Activated CD4-positive, alpha-beta T cell treated with anti-CD3 and anti-CD28 coated beads, Interleukin-2, amount 50 U/mL, for 16 hours (primary cell): ENCODE measurements around the gene RTL10.
A peak's percentile ranks its signal among the peaks of the same experiment; 100 is the strongest.

ENCODE experiments used
- DNase-seq: peaks from one replicate; pipeline ENCODE4 v3.0.0-alpha.2; 2020

Gene RTL10, protein sequence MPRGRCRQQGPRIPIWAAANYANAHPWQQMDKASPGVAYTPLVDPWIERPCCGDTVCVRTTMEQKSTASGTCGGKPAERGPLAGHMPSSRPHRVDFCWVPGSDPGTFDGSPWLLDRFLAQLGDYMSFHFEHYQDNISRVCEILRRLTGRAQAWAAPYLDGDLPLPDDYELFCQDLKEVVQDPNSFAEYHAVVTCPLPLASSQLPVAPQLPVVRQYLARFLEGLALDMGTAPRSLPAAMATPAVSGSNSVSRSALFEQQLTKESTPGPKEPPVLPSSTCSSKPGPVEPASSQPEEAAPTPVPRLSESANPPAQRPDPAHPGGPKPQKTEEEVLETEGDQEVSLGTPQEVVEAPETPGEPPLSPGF

DNA sequence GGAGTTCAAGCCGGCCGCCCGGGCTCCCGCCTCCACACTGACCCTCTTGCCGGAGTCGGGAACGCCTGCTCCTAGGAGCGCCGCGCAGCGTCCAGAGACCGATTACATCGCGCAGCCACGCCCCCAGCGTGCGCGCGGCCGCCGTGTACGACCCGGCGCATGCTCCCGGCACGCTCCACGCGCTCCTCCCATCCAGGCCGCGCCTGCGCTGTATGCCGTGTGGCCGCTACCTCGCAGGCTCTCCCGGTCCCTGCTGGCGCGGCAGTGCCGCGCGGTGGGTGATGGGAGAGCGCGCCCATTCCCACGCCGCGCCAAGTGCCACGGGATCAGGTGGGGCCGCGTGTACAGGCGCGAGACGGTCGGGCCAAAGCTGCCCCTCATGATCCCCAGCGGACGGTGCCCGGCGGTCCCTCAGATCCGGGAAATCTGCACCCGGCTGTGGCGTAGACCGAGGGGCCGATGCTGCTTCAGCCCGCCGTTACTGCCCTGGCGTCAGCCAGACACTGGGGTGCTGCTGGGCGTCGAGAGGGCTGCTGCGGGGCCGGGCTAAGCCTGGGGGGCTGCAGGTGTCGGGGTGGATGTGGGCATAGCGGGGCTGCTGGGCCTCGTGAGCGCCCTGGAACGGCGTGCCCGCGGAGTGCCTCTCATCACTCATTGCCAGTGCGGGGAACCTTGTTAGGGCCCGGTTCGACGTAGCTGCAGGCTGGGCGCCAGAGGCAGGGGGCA lies at the start of gene RTL10, which contains the start of gene GNB1L:
TSS of gene RTL10 (minus strand) at position 97 of the 726 bp plus-strand sequence. CDS start 2,613 bp downstream, outside the sequence.
TSS of gene GNB1L (minus strand) at position 97 of the 726 bp plus-strand sequence. CDS start 33,519 bp downstream, outside the sequence.
- peak; percentile 97 for DNase-seq

DNA sequence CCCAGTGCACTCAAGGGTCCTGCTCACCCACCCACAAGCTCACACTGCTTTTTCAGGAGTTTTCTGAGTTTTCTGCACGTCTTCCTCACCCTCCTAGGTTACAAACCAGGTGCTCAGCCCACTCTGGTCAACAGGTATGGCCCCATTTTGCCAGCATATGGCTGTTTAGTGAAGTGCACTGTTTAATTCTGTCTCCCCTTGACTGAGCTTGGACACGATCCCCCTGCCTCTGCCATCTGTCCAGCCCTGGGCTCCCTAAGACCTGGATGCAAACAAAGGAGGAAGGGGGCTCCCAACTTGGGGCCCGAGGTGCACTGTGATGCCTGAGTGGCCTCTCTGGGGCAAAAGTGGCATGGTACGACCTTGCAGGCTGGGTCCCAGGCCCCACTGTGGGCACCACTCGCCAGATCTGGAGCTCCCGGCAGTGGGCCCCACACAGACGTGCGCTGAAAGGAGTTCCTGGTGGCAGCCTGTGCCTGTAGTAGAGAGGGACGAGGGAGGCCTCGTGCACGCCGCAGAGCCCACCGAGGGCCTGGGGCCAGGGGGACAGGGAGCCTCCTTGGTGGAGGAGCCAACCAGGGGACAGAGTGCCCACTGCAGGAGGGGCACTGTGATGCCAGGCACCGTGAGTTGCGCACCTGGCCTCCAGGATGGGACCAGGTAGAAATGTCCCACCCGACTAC lies 49.6 kb upstream of the RTL10 start:
- no peak for DNase-seq

DNA sequence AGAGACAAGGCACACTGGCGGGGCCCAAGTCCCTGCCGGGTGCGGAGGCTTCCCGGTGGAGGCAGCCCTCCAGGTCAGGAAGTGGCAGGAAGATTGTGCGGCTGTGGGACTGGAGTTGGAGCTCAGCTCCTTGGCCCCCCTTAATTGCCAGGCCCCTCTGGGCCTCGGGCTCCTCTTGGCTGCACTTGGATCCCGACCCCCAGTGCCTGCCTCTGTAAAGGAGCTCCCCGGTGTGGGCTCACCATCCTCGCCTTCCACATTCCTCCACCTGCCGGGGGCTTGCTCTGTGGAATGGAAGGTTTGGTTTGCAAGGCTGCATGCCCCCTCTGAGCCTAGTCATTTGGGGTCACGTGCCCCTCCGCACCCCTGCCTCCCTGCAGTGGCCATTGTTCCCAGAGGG lies 48.8 kb upstream of the RTL10 start:
- no peak for DNase-seq

DNA sequence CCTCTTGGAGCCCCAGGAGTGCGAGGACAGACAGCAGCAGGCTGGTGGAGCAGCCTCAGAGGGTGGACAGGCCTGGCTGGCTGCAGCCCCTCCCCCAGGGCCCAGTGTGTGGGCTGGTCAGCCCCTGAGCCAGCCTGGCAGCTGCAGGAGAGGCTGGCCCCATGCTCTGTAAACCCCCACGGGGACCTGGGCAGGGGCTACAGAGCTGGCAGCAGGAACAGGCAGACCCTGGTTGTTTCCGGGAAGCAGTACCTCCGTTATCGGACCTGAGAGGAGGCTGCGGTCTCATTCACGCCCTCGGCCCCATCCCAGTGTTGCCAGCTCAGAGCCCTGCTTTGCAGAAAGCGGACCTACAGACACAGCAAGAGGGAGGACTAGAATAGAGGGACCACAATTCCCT lies 48.4 kb upstream of the RTL10 start:
- no peak for DNase-seq

DNA sequence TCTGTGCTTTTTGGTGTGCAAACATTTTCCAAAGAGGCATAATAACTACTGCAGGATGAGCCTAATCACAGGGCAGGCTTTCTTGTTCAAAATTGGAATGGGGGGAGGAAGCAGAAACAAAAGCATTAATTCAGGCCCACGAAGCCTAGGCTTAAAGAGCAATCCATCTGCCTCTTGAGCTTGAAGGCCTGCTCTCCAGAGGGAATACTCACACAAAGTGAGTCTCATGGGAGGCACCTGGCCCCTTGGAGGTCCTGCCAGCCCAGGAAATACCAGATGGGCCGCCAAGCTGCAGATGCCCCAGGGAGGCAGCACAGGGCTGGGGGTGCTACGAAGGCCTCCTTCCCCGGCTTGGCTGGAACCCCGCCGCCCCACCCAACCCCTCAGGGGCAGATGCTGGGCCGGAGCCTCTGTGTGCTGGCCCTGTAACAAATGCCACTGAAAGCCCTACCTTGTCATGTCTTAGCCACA lies 47.6 kb upstream of the RTL10 start:
- no peak for DNase-seq

DNA sequence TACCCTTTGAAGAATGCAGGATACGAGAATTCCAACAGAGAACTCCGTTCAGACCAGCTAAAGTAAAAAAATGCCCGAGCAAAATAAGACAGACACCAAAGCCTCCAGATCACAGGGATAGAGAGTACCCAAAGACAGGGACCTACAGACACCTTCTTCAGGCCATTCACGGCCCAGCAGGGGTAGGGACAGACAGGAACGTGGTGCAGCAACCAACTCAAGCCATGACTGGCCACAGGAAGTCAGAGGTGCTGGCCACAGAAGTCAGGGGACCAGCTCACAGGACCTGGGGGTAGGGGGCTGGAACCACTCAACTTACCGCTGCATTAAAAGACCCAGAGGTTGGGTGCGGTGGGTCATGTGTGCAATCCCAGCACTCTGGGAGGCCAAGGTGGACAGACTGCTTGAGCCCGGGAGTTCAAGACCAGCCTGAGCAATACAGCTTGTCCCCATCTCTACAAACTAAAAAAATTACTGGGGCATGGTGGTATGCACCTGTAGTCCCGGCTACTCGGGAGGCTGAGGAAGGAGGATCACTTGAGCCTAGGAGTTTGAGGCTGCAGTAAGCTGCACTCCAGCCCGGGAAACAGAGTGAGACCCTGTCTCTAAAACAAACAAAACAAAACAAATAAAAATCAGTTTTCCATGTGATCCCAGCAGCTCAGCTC lies 47.0 kb upstream of the RTL10 start:
- DNase-seq = no peak

DNA sequence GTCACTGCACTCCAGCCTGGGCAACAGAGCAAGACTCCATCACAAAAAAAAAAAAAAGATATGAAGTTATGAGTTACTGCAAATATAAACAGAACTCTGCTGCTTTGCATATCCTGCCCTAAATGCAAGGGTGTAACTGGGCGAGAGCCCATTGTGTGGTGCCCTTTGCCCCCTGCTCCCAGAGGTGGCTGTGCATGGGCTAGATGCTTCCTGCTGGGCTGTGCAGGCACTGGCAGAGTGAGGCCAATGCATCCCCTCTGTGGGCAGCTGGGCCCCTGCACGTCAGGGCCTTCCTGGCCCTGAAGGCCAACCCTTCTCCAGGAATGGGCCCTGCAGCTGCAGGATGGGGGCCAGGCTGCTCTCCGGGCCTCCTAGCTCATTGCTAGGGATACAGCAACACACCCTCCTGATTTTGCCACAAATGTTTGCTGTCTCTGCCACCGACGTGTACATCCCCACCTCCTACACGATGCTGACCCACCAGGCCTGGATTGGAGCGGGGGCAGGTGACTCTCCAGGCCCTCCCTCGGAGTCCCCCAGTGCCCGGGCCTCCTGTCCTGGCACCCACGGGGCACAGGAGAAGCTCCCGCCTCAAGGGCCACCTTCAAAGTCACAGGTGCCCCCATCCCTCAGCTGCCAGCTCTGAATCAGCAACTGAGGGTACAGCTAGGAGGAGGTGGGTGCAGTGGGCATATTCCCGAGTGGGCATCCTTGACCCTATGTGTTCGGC lies 46.2 kb upstream of the RTL10 start:
- no peak for DNase-seq

DNA sequence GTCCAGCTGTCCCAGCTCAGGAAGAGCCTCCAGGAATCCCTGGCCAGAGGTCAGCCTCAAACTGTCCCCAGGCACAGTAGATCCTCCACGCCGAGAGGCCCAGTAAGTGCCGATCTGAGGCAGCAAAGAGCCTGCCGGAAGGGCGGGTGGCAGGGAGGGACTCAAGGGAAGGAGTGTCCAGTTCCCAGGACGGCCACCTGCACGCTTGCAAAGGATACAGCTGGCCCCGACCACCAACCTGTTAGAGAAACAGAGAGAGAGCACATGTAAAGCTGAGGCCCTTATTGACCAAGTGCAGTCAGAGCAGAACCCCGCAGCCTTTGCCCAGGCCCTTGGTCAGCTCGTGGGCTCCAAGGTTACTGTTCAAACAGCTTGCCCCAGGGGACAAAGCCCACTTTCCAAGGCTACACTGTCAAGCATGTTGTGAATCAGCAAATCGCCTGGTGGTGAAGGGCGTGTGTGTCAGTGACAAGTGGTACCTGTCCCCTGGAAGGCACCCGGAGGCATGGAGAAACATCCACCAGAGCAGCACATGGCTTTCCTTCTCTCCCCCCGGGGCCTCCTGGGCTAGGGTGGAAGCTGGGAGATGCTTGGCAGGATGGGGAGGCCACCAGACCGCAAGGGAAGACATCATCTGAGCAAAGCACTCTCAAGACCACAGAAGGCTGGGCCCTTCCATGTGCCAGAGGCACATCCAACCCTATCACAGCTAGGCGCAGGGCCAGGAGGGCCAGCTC lies 44.3 kb upstream of the RTL10 start:
- no peak for DNase-seq

DNA sequence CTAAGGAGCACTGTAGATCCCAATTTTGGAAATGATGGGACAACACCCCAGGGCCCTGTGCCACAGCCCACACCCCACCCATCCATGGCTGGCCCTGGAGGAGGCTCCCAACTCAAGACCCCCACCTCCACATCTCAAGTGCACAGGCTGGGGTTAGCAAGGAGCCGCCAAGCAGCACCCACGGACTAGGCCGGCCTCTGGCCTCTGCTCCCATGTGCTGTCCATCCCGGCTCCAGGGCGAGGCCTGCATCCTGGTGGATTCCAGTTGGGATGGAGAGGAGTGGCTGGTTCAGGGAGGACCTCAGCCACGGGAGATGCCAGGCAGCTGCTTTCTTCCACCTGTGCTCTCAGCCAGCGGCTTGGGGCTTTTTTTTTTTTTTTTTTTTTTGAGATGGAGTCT lies 43.5 kb upstream of the RTL10 start:
- DNase-seq = no peak

DNA sequence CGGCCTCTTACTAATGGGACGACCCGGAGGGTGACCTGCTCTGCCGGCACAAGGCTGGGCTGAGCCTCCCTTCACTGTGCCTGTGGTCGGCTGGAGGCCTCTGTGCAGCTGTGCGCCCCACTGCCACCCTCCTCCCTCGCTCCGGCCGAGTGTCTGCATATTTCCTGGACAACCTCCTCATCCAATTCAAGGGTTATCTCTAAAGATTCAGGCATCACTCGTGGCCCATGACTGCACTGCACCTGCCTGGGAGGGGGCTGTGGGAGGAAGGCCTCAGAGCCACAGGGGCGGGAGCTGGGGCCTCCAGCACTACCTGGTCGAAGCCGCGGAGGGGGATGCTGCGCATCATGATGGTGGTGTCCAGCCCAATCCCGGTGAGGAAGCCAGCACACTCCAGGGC lies 43.1 kb upstream of the RTL10 start:
- no peak for DNase-seq

DNA sequence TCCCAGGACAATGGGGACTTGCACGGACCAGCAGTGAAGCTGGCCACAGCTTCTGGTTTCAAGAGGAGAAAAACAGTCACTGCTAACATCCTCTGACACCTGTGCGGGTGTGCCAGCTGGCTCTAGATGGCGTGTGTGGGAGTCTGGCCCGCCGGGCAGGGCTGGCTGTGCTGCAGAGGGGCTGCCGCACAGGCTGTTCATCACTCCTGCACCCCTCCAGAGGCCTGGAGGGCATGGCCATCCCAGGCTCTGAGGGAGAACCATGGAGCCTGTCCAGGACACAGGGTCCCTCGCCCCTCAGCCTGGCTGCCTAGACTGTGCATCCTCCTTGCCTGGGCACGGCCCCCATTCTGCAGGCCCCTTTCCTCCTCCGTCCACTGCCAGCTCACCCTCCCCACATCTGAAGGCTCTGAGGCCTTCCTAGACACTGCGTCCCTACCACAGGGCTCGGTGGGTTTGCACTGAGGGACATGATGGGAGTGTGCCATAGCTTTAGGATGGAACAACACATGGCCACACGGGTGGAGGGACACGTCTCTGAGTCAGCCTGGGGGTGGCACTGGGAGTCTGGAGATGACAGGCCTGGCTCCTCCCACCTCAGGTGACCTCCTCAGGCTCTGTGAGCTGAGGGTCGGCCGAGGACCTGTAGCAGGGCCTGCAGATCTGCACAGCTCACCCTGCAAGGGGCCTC lies 42.1 kb upstream of the RTL10 start:
- no peak for DNase-seq

DNA sequence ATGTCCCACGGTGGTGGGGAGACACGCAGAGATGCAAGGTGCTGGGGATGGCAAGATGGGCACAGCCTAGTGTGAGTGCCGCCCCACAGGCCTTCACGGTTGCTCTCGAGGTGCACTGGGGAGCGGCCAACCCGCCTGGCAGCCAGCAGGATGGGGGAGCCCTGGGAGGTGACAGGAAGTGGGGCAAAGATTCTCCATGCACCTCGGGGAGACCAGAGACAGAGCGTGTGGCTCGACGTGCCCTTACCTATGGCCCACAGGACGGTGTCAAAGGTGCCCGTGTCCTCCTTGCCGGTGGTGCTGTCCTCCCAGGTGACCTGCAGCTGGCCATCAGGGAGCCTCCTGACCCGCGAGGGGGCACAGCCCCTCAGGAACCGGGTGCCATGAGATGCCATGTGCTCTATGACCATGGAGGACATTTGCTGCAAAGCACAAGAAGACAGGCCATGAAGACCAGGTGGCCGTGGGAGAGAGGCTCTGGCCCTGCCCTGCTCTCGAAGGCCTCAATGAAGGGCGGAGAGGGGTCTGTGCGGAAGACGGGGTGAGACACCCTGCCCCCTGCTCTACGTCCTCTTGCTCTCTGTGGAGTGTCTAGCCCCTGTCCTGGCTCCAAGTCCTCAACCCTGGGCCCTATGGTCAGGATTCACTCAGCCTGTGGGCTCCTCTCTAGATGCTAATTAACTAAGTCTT lies 40.6 kb upstream of the RTL10 start:
- no peak for DNase-seq

DNA sequence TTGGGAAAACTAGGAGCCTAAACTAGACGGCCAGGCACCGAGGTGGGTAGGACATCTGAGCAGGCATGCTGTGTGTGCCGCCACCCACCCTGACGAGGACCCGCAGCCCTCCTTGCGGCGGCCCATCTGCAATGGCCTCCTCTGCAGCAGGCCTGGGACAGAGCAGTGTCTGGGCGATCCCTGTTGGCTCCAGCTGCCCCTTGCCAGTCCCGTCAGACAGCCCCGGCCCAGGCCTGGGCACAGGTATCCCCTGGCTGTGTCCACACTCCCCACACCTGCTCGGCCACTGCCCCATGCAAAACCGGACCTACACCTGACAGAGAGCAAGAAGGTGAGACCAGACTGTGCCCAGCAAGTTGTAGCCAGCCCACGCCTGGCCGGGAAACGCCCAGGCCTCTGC lies 38.7 kb upstream of the RTL10 start:
- DNase-seq = no peak

DNA sequence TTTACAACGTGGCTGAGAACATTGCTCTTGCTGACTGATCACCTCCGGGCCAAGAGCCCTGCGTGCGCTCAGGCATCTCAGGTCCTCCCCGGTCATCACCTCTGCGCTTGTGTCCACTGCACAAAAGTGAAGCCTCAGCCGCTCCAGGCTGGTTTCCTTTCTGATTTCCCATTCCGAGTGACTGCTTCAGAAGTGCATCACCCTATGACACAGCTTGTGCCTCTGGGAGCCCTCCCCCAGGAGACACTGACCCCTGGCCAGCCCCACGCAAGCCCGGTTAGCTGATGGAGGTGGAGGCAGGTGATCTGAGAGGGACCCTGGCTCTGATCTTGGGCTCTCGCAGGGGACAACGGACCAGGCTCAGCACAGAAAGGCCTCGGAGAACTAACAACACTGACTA lies 38.3 kb upstream of the RTL10 start:
- no peak for DNase-seq

DNA sequence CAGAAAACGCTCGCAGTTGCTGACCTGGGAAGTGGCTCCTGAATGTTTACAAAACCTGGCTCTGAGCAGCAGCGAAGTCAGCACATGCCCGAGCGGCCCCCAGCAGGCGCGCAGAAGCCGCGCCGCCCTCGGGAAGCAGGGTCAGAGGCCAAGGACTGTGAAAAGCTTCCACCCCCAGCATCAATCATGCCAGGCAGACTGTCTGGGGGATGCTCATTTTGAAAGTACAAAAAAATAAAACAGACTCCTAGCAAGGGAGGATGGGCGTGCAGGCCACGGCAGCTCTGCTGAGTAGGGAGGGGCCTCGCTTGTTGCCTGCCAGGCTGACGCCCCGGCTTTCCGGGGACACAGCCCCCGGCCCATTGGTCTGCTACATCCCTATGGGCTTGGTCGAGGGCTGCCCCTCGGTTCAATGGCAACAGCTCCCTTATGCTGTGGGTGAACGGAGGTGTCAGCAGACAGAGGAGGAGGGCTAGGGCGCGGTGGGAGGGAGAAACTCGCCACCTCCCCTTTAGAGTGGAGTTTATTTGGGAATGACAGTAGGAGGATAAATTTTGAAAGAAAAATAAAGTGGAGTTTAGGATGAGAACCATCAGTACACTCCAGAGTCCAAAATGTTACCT lies 37.7 kb upstream of the RTL10 start:
- peak; percentile 80 for DNase-seq

DNA sequence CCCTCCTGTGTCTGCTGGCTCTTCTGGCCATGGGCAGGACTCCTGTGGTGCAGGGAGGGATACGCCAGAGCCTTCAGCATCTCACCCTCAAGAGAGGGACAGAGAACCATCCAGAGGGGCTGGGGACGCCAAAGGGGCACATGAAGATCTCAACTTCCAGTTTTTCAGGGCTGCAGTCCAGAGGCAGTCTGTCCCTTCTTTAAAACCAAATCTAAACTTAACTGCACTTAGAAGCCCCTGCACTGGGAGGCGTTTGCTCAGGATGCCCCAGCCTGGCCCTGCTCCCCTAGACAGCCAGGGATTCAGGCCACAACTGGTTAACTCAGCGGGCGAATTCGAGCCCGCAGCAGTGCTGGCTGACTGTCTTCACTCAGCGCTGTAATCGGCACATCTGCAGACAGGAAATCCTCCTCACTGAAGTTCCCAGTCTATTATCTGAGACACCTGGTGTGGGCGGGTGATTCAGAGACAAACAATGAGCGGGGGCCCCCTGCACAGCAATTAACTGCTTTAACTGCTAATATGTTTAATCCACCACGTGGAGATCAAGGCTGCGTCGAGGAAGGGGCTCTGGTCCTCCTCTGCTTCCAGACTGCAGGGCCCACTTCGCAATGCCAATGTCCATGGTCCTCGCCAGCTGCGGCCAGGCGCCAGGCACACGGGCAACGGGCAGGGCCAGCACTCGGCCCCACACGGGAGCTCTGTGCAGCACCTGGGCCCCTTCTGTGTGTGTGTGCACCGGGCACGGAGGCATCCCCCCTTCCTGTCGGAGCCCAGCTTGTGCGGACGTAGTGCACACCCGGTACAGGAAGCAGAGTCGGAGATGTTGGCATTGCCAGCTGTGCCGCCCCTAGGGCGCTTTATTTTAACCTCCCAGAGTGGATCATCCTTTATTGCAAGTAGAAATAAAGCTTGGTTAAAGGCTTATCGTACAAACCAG lies 36.9 kb upstream of the RTL10 start:
- DNase-seq = peak; percentile 81

DNA sequence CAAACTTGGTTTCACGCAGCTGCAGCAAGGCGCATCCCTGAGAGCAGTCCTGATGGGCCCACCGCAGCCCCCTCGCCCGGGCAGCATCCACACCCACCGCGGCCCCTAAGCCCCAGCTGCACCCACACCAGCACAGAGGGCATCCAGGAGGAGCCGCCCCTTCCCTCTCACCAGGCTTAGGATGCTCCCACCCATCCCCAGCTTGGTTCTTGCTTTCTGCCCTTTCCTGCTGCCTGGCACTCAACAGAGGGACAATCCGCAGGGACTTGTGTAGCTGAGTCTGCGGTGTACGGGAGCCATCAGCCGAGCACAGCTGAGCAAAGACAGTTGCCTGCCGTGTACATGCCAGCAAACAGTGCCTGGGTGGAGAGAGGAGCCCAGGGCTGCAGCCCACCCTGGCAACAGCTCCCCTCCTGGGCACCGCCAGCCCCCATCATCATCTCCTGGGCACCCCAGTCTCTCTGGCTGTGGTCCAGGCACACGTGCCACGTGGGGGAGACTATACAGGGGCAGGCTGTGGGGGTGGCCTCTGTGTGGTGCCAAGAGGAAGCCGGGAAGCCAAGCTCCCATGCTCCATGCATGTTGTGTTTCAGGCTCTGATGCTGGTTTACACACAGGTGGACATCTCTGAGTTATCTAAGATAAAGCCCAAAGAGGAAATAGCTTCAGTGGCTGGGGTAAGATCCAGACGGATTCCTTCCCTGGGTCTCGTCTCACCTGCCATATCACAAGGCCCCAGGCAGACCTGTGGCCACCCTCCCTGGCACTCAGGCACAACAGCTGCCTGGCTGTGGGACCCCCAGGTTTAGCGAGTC lies 36.0 kb upstream of the RTL10 start:
- no peak for DNase-seq

DNA sequence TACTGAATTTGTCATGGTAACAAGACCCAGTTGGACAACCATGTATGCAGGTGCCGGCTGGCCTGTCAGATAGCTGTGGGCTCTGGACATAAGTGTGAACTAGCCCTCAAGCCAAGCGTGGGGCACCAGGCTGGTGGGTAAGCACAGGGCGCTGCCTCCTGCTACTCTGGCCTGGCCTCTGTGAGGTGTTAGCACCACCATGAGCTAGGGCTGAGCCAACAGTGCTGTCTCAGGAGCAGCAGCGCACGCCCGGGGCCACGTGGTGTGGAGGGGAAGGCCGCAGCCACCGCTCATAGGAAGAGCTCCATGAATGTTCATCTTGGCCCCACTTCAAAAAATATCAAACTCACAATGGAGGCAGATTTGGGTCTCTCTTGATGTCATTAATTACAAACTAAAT lies 35.3 kb upstream of the RTL10 start:
- DNase-seq = no peak
